Activated CD8-positive, alpha-beta memory T cell treated with anti-CD3 and anti-CD28 coated beads, Interleukin-2, amount 50 U/mL, for 48 hours (primary cell): ENCODE measurements around the gene PRR23E.

Source experiments
- DNase-seq: peaks from one replicate; pipeline ENCODE4 v3.0.0-alpha.2; 2020

PRR23E gene

GRCh38 chr3:127192576-127193232 lies at the start of gene PRR23E:
Gene PRR23E (plus strand): TSS chr3:127193131. CDS start chr3:127196686, 3,555 bp downstream.
- DNase-seq: no peak

GRCh38 chr3:127143172-127143571 lies 49.8 kb upstream of the PRR23E start:
- DNase-seq: no peak

- DNase-seq: no peak
These were observed 48.3 kb upstream of the PRR23E start for GRCh38 chr3:127144631-127145030.

- no peak for DNase-seq
These were observed 47.7 kb upstream of the PRR23E start for GRCh38 chr3:127145266-127145665.

- no peak for DNase-seq
These were observed 45.5 kb upstream of the PRR23E start for GRCh38 chr3:127147291-127147885.

- no peak for DNase-seq
These were observed 43.2 kb upstream of the PRR23E start for GRCh38 chr3:127149621-127150310.

- no peak for DNase-seq
These were observed 42.2 kb upstream of the PRR23E start for GRCh38 chr3:127150513-127151250.

- no peak for DNase-seq
These were observed 41.7 kb upstream of the PRR23E start for GRCh38 chr3:127151251-127151564.

GRCh38 chr3:127151992-127152650 lies 40.8 kb upstream of the PRR23E start:
- DNase-seq: no peak

- no peak for DNase-seq
These were observed 40.0 kb upstream of the PRR23E start for GRCh38 chr3:127152684-127153505.

GRCh38 chr3:127153506-127153815 lies 39.5 kb upstream of the PRR23E start:
- DNase-seq: no peak

GRCh38 chr3:127156338-127157050 lies 36.4 kb upstream of the PRR23E start:
- DNase-seq: no peak

- no peak for DNase-seq
These were observed 35.6 kb upstream of the PRR23E start for GRCh38 chr3:127157171-127157828.

- DNase-seq: no peak
These were observed 34.2 kb upstream of the PRR23E start for GRCh38 chr3:127158614-127159229.

GRCh38 chr3:127159543-127159942 lies 33.4 kb upstream of the PRR23E start:
- no peak for DNase-seq

GRCh38 chr3:127161236-127161635 lies 31.7 kb upstream of the PRR23E start:
- DNase-seq: no peak

- no peak for DNase-seq
These were observed 30.9 kb upstream of the PRR23E start for GRCh38 chr3:127161973-127162579.

- no peak for DNase-seq
These were observed 29.8 kb upstream of the PRR23E start for GRCh38 chr3:127162947-127163645.

- DNase-seq: no peak
These were observed 28.3 kb upstream of the PRR23E start for GRCh38 chr3:127164615-127165014.

- DNase-seq: no peak
These were observed 27.9 kb upstream of the PRR23E start for GRCh38 chr3:127165036-127165435.
